ENCODE results near the gene MRPL28.
"Not testable (repeated sequence)": the region's sequence is repeated elsewhere in the genome, so short reads cannot be mapped to it uniquely, and the experiment has no call there.

- TF ChIP-seq CTCF, POLR2AphosphoS5, POLR2A (IDR thresholded peaks at IDR 0.05): not testable (repeated sequence)
Observed at GRCh38 chr16:334164-334832, 36.0 kb downstream of the MRPL28 start.

Measured in prostate gland (tissue), 2 donors.